Activated CD8-positive, alpha-beta memory T cell treated with anti-CD3 and anti-CD28 coated beads for 4 hours (primary cell): ENCODE data around the gene ARHGAP8.
"Not testable (repeated sequence)": the region's sequence is repeated elsewhere in the genome, so short reads cannot be mapped to it uniquely, and the experiment has no call there.

Experiments used
- DNase-seq, 2 donors: peaks; one replicate each; pipeline ENCODE4 v3.0.0-alpha.2; 2020; ENCODE audit warnings: low read depth in 2 of 2

ARHGAP8 gene

GRCh38 chr22:44765571-44766285 lies 13.4 kb downstream of the ARHGAP8 start:
- no peak for DNase-seq

GRCh38 chr22:44773082-44773481 lies 20.7 kb downstream of the ARHGAP8 start:
- no peak for DNase-seq

- no peak for DNase-seq
These were observed 23.5 kb downstream of the ARHGAP8 start for GRCh38 chr22:44775862-44776261.

- DNase-seq, result no peak
These were observed 24.4 kb downstream of the ARHGAP8 start for GRCh38 chr22:44776605-44777363.

- no peak for DNase-seq
These were observed 25.0 kb downstream of the ARHGAP8 start for GRCh38 chr22:44777364-44777755.

- no peak for DNase-seq
These were observed 28.6 kb downstream of the ARHGAP8 start for GRCh38 chr22:44780876-44781449.

GRCh38 chr22:44782363-44782963 lies 30.1 kb downstream of the ARHGAP8 start:
- DNase-seq, result no peak

GRCh38 chr22:44783091-44783490 lies 30.7 kb downstream of the ARHGAP8 start:
- no peak for DNase-seq

GRCh38 chr22:44783581-44783980 lies 31.2 kb downstream of the ARHGAP8 start:
- no peak for DNase-seq

- no peak for DNase-seq
These were observed 33.8 kb downstream of the ARHGAP8 start for GRCh38 chr22:44786136-44786535.

- DNase-seq, result no peak
These were observed 34.2 kb downstream of the ARHGAP8 start for GRCh38 chr22:44786610-44787009.

- DNase-seq, result no peak
These were observed 35.5 kb downstream of the ARHGAP8 start for GRCh38 chr22:44787832-44788231.

- DNase-seq, result no peak
These were observed 40.7 kb downstream of the ARHGAP8 start for GRCh38 chr22:44793106-44793505.

GRCh38 chr22:44793506-44794172 lies 41.3 kb downstream of the ARHGAP8 start:
- DNase-seq, result no peak

- no peak for DNase-seq
These were observed 43.6 kb downstream of the ARHGAP8 start for GRCh38 chr22:44795701-44796630.

GRCh38 chr22:44797181-44797725 lies 44.9 kb downstream of the ARHGAP8 start:
- no peak for DNase-seq

GRCh38 chr22:44799077-44799945 lies 46.9 kb downstream of the ARHGAP8 start:
- no peak for DNase-seq

- not testable (repeated sequence) for DNase-seq
These were observed 47.7 kb downstream of the ARHGAP8 start for GRCh38 chr22:44799946-44800634.

- no peak for DNase-seq
These were observed 49.1 kb downstream of the ARHGAP8 start for GRCh38 chr22:44801476-44801875.
